Activated CD8-positive, alpha-beta T cell treated with anti-CD3 and anti-CD28 coated beads for 36 hours (primary cell): ENCODE results near the gene COQ9. TPM values are rescaled to one million over a fixed set of nuclear protein-coding genes. Genes with fewer than 3 reads are reported as not detected.
A peak's percentile ranks its signal among the peaks of the same experiment; 100 is the strongest.

Experiments
- ATAC-seq: fragments of 200-7000 bp; cut with Tn5 transposase; one replicate; pipeline ENCODE4 v1.10.0; 2021; ENCODE audit warnings: mild to moderate bottlenecking, moderate library complexity
- CTCF ChIA-PET: fragments of 350-600 bp; sonication (Branson Sonifier 250); formaldehyde crosslinking; loops from one replicate; lab custom pipeline; 2021; ENCODE audit warnings: antibody characterized with exemption; lab: Charles Lee
- POLR2A ChIA-PET: fragments of 350-600 bp; sonication (Branson Sonifier 250); formaldehyde crosslinking; loops from one replicate; lab custom pipeline; 2021; ENCODE audit warnings: antibody characterized with exemption; lab: Charles Lee
- DNase-seq: peaks from one replicate; pipeline ENCODE4 v3.0.0-alpha.2; 2020
- H3K27ac Mint-ChIP-seq: one replicate; pipeline ENCODE4 v1.8.0; 2021; ENCODE audit warnings: mild to moderate bottlenecking, mixed read lengths
- H3K27me3 Mint-ChIP-seq: one replicate; pipeline ENCODE4 v1.8.0; 2021; ENCODE audit warnings: mixed read lengths
- H3K36me3 Mint-ChIP-seq: one replicate; pipeline ENCODE4 v1.8.0; 2021; ENCODE audit warnings: low read depth, mixed read lengths
- H3K4me1 Mint-ChIP-seq: one replicate; pipeline ENCODE4 v1.8.0; 2021; ENCODE audit warnings: low read depth, mixed read lengths
- H3K4me3 Mint-ChIP-seq: one replicate; pipeline ENCODE4 v1.8.0; 2021; ENCODE audit warnings: mild to moderate bottlenecking, moderate library complexity, mixed read lengths
- H3K9me3 Mint-ChIP-seq: one replicate; pipeline ENCODE4 v1.8.0; 2021; ENCODE audit warnings: mixed read lengths
- CTCF ChIP-seq: fragments of 200-600 bp; IDR thresholded peaks from one replicate; pipeline ENCODE4 v1.8.0; 2022; ENCODE audit warnings: antibody characterized with exemption, mild to moderate bottlenecking
- intact Hi-C: fragments of 100-400 bp; cut with micrococcal nuclease; formaldehyde crosslinking; loops from one replicate; pipeline ENCODE4 v1.10.0; 2022
- total RNA-seq, 2 experiments: library from RNA; stranded (reverse); gene quantifications; one replicate each; pipeline ENCODE4 v1.2.3, GENCODE V29; 2021

Gene COQ9
- total RNA-seq, 2 experiments from 2014 or later, result 39.3 to 39.6 TPM

- Mint-ChIP-seq H3K27ac (peak overlapping the region; percentile 20), H3K4me3 (peak overlapping the region; percentile 24), H3K9me3 (peaks cover 6% of the 10 kb centered on the region), H3K27me3 (no peaks in the 10 kb centered on the region), H3K36me3 (peaks cover 44% of the 10 kb centered on the region), H3K4me1 (peaks cover 47% of the 10 kb centered on the region)
- intact Hi-C loops, result no loop called here
- POLR2A ChIA-PET, result interaction anchor here (0.6 to 2.1 kb wide), 4 partner anchors 14 to 258 kb away, joined by 3 to 9 read pairs (median 4); partner anchors contain the start of gene POLR2C
- CTCF ChIA-PET, result interaction anchor here (0.6 to 3.0 kb wide), 6 partner anchors 12 to 75 kb away, joined by 3 to 16 read pairs (median 4); partner anchors contain the start of gene POLR2C
- DNase-seq (no peak), ATAC-seq (no peak)
- no peak for TF ChIP-seq CTCF
These were observed 2.6 kb upstream of the COQ9 start for GRCh38 chr16:57444711-57445110.

GRCh38 chr16:57445510-57445909 lies 1.8 kb upstream of the COQ9 start:
- ChIA-PET CTCF (interaction anchor here (2.2 to 4.9 kb wide), 3 partner anchors 17 to 27 kb away, joined by 9 to 40 read pairs (median 16); partner anchors contain the start of gene POLR2C), POLR2A (interaction anchor here (0.7 to 2.2 kb wide), 4 partner anchors 13 to 90 kb away, joined by 4 to 10 read pairs (median 6); partner anchors contain the start of gene POLR2C)
- DNase-seq (no peak), ATAC-seq (no peak)
- H3K4me3 Mint-ChIP-seq, result no peak overlapping the region
- no peak overlapping the region for H3K27ac Mint-ChIP-seq
- intact Hi-C loops, result no loop called here
- no peak for TF ChIP-seq CTCF
- H3K36me3 Mint-ChIP-seq, result peaks cover 36% of the 10 kb centered on the region
- H3K9me3 Mint-ChIP-seq, result peaks cover 2% of the 10 kb centered on the region
- no peaks in the 10 kb centered on the region for H3K27me3 Mint-ChIP-seq
- H3K4me1 Mint-ChIP-seq, result peaks cover 50% of the 10 kb centered on the region

GRCh38 chr16:57446531-57447185 lies 621 bp upstream of the COQ9 start:
- Mint-ChIP-seq H3K4me1 (peaks cover 47% of the 10 kb centered on the region), H3K4me3 (peak overlapping the region; percentile 94), H3K9me3 (peaks cover 1% of the 10 kb centered on the region), H3K27me3 (no peaks in the 10 kb centered on the region), H3K27ac (peak overlapping the region; percentile 91), H3K36me3 (peaks cover 29% of the 10 kb centered on the region)
- intact Hi-C loops, result no loop called here
- TF ChIP-seq CTCF, result no peak
- ATAC-seq (peak; percentile 29), DNase-seq (peak; percentile 37)
- POLR2A ChIA-PET, result interaction anchor here (0.6 to 3.2 kb wide), 19 partner anchors 8 to 451 kb away, joined by 3 to 20 read pairs (median 6); partner anchors contain the start of genes DOK4 and POLR2C
- CTCF ChIA-PET, result interaction anchor here (0.8 to 4.9 kb wide), 11 partner anchors 8 to 202 kb away, joined by 3 to 40 read pairs (median 7); partner anchors contain the start of gene POLR2C

GRCh38 chr16:57452021-57452420 lies 4.7 kb downstream of the COQ9 start:
- POLR2A ChIA-PET, result interaction anchor here (1.1 kb wide), 1 partner anchor 10 kb away, joined by 3 read pairs; the partner anchor contains the start of gene POLR2C
- H3K36me3 Mint-ChIP-seq, result peaks cover 26% of the 10 kb centered on the region
- intact Hi-C loops, result no loop called here

More at GRCh38 chr16:57452021-57452420, 4.7 kb downstream of the COQ9 start:
- no peak overlapping the region for H3K4me3 Mint-ChIP-seq
- H3K4me1 Mint-ChIP-seq, result peaks cover 19% of the 10 kb centered on the region
- H3K9me3 Mint-ChIP-seq, result no peaks in the 10 kb centered on the region
- ATAC-seq (no peak), DNase-seq (no peak)
- CTCF ChIA-PET, result interaction anchor here (1.1 kb wide), 1 partner anchor 10 kb away, joined by 10 read pairs; the partner anchor contains the start of gene POLR2C
- TF ChIP-seq CTCF, result no peak
- no peak overlapping the region for H3K27ac Mint-ChIP-seq
- no peaks in the 10 kb centered on the region for H3K27me3 Mint-ChIP-seq
